Muscle layer of duodenum (tissue), 2 donors: ENCODE results near the gene INTS4.
"Not testable (repeated sequence)": the region's sequence is repeated elsewhere in the genome, so short reads cannot be mapped to it uniquely, and the experiment has no call there.

Experiments used
- H3K27ac ChIP-seq: one replicate; pipeline ENCODE4 v1.7.0; 2013; ENCODE audit warnings: mild to moderate bottlenecking, low read length
- H3K27me3 ChIP-seq: one replicate; pipeline ENCODE4 v1.7.0; 2013; ENCODE audit warnings: low read depth, mild to moderate bottlenecking, control low read depth, low read length
- H3K36me3 ChIP-seq, 2 donors: one replicate each; pipeline ENCODE4 v1.7.0; 2013; ENCODE audit warnings: low read length in 2 of 2, control low read depth in 1 of 2, mild to moderate bottlenecking in 1 of 2; ENCODE audit not compliant: insufficient read depth in 2 of 2, control insufficient read depth in 1 of 2
- H3K4me1 ChIP-seq, 2 donors: one replicate each; pipeline ENCODE4 v1.7.0; 2013; ENCODE audit warnings: low read length in 2 of 2, mild to moderate bottlenecking in 2 of 2, control low read depth in 1 of 2, moderate library complexity in 1 of 2; ENCODE audit not compliant: insufficient read depth in 2 of 2, control insufficient read depth in 1 of 2
- H3K4me3 ChIP-seq, 2 donors: one replicate each; pipeline ENCODE4 v1.7.0; 2013; ENCODE audit warnings: low read length in 2 of 2, low read depth in 1 of 2, mild to moderate bottlenecking in 1 of 2
- H3K9me3 ChIP-seq, 2 donors: one replicate each; pipeline ENCODE4 v1.7.0; 2013; ENCODE audit warnings: low read length in 2 of 2, control low read depth in 1 of 2, mild to moderate bottlenecking in 1 of 2; ENCODE audit not compliant: control insufficient read depth in 1 of 2
- donor health status: healthy.

The INTS4 gene

GRCh38 chr11:77986456-77986855 lies 8.0 kb downstream of the INTS4 start:
- H3K36me3 ChIP-seq = peaks cover 11 to 18% of the 10 kb centered on the region in 2 donors
- H3K27ac ChIP-seq, H3K27me3 ChIP-seq, H3K9me3 ChIP-seq, H3K4me1 ChIP-seq, H3K4me3 ChIP-seq: not testable (repeated sequence)

- no peak overlapping the region for H3K27ac ChIP-seq
- peaks cover 21 to 23% of the 10 kb centered on the region in 2 donors for H3K36me3 ChIP-seq
- peaks cover 0 to 1% of the 10 kb centered on the region in 2 donors for H3K9me3 ChIP-seq
- H3K4me1 ChIP-seq = no peaks in the 10 kb centered on the region
- H3K27me3 ChIP-seq = no peaks in the 10 kb centered on the region
- no peak overlapping the region for H3K4me3 ChIP-seq
Measured at GRCh38 chr11:77981346-77981947, 13.0 kb downstream of the INTS4 start.

DNA sequence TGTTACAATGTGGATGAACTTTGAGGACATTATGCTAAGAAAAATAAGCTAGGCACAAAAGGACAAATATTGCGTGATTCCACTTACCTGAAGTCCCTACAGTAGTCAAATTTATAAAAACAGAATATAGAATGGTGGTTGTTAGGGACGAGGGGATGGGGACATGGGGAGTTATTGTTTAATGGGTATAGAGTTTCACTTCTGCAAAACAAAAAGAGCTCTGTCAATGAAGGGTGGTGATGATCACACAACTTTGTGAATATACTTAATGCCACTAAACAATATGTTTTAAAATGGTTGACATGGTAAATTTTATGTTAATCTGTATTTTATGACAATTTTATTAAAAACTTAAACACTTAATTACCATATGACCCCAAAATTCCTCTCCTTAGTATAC lies 26.1 kb downstream of the INTS4 start:
- Histone ChIP-seq H3K4me3 (no peak overlapping the region), H3K4me1 (no peaks in the 10 kb centered on the region), H3K27ac (no peak overlapping the region), H3K27me3 (no peaks in the 10 kb centered on the region), H3K36me3 (peaks cover 4 to 12% of the 10 kb centered on the region in 2 donors), H3K9me3 (no peaks in the 10 kb centered on the region)

- no peaks in the 10 kb centered on the region for H3K9me3 ChIP-seq
- H3K4me1 ChIP-seq = no peaks in the 10 kb centered on the region
- no peaks in the 10 kb centered on the region for H3K27me3 ChIP-seq
- no peak overlapping the region for H3K4me3 ChIP-seq
- no peak overlapping the region for H3K27ac ChIP-seq
- peaks cover 4 to 12% of the 10 kb centered on the region in 2 donors for H3K36me3 ChIP-seq
Measured at GRCh38 chr11:77967753-77968152, 26.7 kb downstream of the INTS4 start.

DNA sequence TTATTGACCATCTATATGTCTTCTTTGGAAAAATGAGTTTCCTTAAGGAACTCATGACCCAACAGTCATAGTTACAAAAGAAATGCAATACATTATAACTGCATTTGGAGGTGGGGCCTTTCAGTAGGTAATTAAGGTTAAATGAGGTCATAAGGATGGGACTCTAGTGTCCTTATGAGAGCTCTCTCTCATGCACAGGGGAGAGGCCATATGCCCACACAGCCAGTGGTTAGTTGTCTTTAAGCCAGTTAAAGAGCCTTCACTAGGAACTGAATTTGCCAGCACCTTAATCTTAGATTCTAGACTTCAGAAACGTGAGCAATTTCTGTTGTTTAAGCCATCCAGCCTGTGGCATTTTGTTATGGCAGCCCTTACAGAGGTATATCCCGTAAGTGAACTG lies 27.3 kb downstream of the INTS4 start:
- no peak overlapping the region for H3K27ac ChIP-seq
- no peaks in the 10 kb centered on the region for H3K27me3 ChIP-seq
- H3K36me3 ChIP-seq = peaks cover 4 to 12% of the 10 kb centered on the region in 2 donors
- H3K4me1 ChIP-seq = no peaks in the 10 kb centered on the region
- no peaks in the 10 kb centered on the region for H3K9me3 ChIP-seq
- H3K4me3 ChIP-seq = no peak overlapping the region

GRCh38 chr11:77966338-77966737 lies 28.1 kb downstream of the INTS4 start:
- no peaks in the 10 kb centered on the region for H3K9me3 ChIP-seq
- H3K4me1 ChIP-seq = no peaks in the 10 kb centered on the region
- no peak overlapping the region for H3K27ac ChIP-seq
- H3K27me3 ChIP-seq = no peaks in the 10 kb centered on the region
- H3K36me3 ChIP-seq = peaks cover 4 to 12% of the 10 kb centered on the region in 2 donors
- H3K4me3 ChIP-seq = no peak overlapping the region

- Histone ChIP-seq H3K27me3 (no peaks in the 10 kb centered on the region), H3K4me3 (no peak overlapping the region), H3K27ac (no peak overlapping the region), H3K36me3 (peaks cover 0 to 23% of the 10 kb centered on the region in 2 donors), H3K9me3 (no peaks in the 10 kb centered on the region), H3K4me1 (no peaks in the 10 kb centered on the region)
Measured at GRCh38 chr11:77959434-77959833, 35.0 kb downstream of the INTS4 start.

DNA sequence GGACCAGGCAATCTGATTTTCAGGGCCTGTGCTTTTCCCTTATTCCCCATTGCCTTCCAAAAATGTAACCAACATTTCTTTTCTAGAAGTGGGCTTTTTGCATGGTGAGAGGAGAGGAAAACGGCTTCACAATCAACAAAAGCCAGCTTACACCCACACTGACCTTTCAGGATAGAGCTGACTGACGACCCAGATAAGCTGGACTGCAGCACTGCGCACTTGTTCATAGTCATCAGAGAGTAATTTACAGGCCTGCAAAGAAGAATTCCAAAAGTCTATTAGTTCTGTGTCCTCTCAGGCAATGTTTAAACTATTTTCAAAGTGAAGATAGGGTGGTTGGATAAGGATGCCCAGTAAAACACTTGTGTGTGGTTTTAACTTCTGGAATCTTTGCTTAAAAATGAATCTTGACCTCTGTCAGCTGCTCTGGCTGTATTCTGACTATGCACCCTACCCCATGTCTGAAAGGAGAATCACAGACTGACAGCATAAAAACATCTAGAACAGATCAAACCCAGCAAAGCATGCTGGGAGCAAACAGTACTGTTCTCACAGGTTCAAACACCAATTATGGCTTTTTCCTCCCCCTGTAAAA lies 35.8 kb downstream of the INTS4 start:
- H3K9me3 ChIP-seq, H3K4me1 ChIP-seq, H3K4me3 ChIP-seq, H3K27ac ChIP-seq, H3K27me3 ChIP-seq: not testable (repeated sequence)
- peaks cover 0 to 23% of the 10 kb centered on the region in 2 donors for H3K36me3 ChIP-seq

DNA sequence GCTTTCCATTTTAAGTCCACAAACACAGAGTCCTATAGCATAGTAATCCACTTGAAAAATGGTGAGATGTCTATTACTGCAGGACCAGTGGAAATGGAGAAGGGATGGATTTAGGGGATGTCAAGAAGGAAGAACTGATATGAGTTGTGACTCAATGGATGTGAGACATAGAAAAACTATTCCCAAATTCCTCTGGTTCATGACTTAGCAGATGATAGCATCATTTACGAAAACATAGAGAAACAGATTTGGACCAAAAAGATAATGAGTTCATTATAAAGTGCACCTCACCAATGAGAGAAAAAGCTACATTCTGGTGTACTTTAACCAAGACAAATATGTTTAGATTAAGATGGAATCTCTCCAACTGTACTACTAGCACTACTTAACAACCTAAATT lies 51.2 kb downstream of the INTS4 start:
- H3K27ac ChIP-seq, H3K4me1 ChIP-seq, H3K36me3 ChIP-seq, H3K9me3 ChIP-seq, H3K27me3 ChIP-seq, H3K4me3 ChIP-seq: not testable (repeated sequence)

GRCh38 chr11:77942465-77942864 lies 52.0 kb downstream of the INTS4 start:
- H3K27me3 ChIP-seq = not testable (repeated sequence)

DNA sequence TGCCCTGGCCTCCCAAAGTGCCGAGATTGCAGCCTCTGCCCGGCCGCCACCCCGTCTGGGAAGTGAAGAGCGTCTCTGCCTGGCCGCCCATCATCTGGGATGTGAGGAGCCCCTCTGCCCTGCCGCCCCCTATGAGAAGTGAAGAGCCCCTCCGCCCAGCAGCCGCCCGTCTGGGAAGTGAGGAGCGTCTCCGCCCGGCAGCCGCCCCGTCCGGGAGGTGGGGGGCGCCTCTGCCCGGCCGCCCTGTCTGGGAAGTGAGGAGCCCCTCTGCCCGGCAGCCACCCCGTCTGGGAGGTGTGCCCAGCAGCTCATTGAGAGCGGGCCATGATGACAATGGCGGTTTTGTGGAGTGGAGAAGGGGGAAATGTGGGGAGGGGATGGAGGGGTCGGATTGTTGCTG lies 60.9 kb downstream of the INTS4 start:
- H3K27ac ChIP-seq, H3K9me3 ChIP-seq, H3K4me3 ChIP-seq, H3K4me1 ChIP-seq, H3K27me3 ChIP-seq, H3K36me3 ChIP-seq: not testable (repeated sequence)

More at GRCh38 chr11:77942465-77942864, 52.0 kb downstream of the INTS4 start:
- H3K9me3 ChIP-seq, H3K36me3 ChIP-seq, H3K4me3 ChIP-seq, H3K4me1 ChIP-seq, H3K27ac ChIP-seq: not testable (repeated sequence)
